H1 (cell line): ENCODE results near the gene NID1. TPM values are rescaled to one million over a fixed set of nuclear protein-coding genes. Genes with fewer than 3 reads are reported as not detected.

Experiments
- CTCF ChIA-PET: fragments of 300-600 bp; sonication (Branson Sonifier 250); formaldehyde crosslinking; loops from one replicate; lab custom pipeline; 2021; ENCODE audit not compliant: partially characterized antibody; lab: Charles Lee
- POLR2A ChIA-PET: fragments of 300-600 bp; sonication (Branson Sonifier 250); formaldehyde crosslinking; loops from one replicate; lab custom pipeline; 2021; ENCODE audit warnings: inconsistent platforms; ENCODE audit not compliant: partially characterized antibody; lab: Charles Lee
- DNase-seq, 2 experiments: peaks; one replicate each; pipeline versions ENCODE4 v3.0.0 to v3.0.0-alpha.2; 2010 to 2022; ENCODE audit warnings: low spot score in 2 of 2, low read depth in 1 of 2, mixed read lengths in 1 of 2
- FAIRE-seq: peaks from 2 replicates; lab custom pipeline; 2011; peaks lifted over from hg19 to GRCh38; lab: Jason Lieb, UNC
- H2AFZ ChIP-seq: 2 replicates; pipeline ENCODE4 v1.8.1; 2012; ENCODE audit warnings: low read length, inconsistent platforms
- H2AK5ac ChIP-seq: 2 replicates; pipeline ENCODE4 v1.6.1; 2013; ENCODE audit warnings: low read depth, low read length
- H2BK120ac ChIP-seq: replicated peaks from 2 replicates; pipeline ENCODE3; 2013; ENCODE audit warnings: low read depth, low read length, inconsistent platforms
- H2BK12ac ChIP-seq: 2 replicates; pipeline ENCODE4 v1.6.1; 2013; ENCODE audit warnings: low read depth, low read length
- H2BK15ac ChIP-seq: 2 replicates; pipeline ENCODE4 v1.6.1; 2013; ENCODE audit warnings: low read length
- H2BK20ac ChIP-seq: 2 replicates; pipeline ENCODE4 v1.6.1; 2013; ENCODE audit warnings: low read length
- H2BK5ac ChIP-seq: 2 replicates; pipeline ENCODE4 v1.6.1; 2013; ENCODE audit warnings: low read depth, low read length
- H3K14ac ChIP-seq: 2 replicates; pipeline ENCODE4 v1.6.1; 2013; ENCODE audit warnings: inconsistent platforms; ENCODE audit not compliant: insufficient read length
- H3K18ac ChIP-seq: 2 replicates; pipeline ENCODE4 v1.6.1; 2013; ENCODE audit warnings: low read length; ENCODE audit errors: extremely low read depth
- H3K23ac ChIP-seq: 2 replicates; pipeline ENCODE4 v1.6.1; 2013; ENCODE audit warnings: inconsistent platforms; ENCODE audit not compliant: insufficient read length
- H3K23me2 ChIP-seq: 2 replicates; pipeline ENCODE4 v1.6.1; 2013; ENCODE audit warnings: low read depth, low read length
- H3K27ac ChIP-seq: 2 replicates; pipeline ENCODE4 v1.6.1; 2011; ENCODE audit warnings: low read depth, low read length, inconsistent platforms
- H3K27me3 ChIP-seq, 4 experiments: replicated peaks in 1 of 4; 1 replicate in 1 of 4; 2 replicates in 3 of 4; pipeline versions ENCODE4 v1.6.1 to v1.8.1; 2011 to 2013; ENCODE audit warnings: low read length in 3 of 4, mild to moderate bottlenecking in 3 of 4, inconsistent platforms in 2 of 4, mixed read lengths in 2 of 4, moderate library complexity in 1 of 4; ENCODE audit not compliant: control insufficient read depth in 3 of 4, insufficient read depth in 3 of 4; ENCODE audit errors: extremely low read depth in 1 of 4
- H3K36me3 ChIP-seq, 4 experiments: 2 replicates each; pipeline versions ENCODE4 v1.6.1 to v1.8.1; 2011 to 2013; ENCODE audit warnings: mild to moderate bottlenecking in 4 of 4, low read length in 3 of 4, moderate library complexity in 2 of 4, control low read depth in 1 of 4, inconsistent platforms in 1 of 4; ENCODE audit not compliant: insufficient read depth in 4 of 4, control insufficient read depth in 2 of 4
- H3K4ac ChIP-seq: replicated peaks from 2 replicates; pipeline ENCODE3; 2013; ENCODE audit warnings: low read length, low read depth, mixed read lengths, inconsistent platforms; ENCODE audit not compliant: insufficient read length
- H3K4me1 ChIP-seq, 4 experiments: replicated peaks in 1 of 4; 1 replicate in 1 of 4; 2 replicates in 3 of 4; pipeline versions ENCODE4 v1.6.1 to v1.8.1; 2011 to 2013; ENCODE audit warnings: low read length in 3 of 4, inconsistent platforms in 2 of 4, mixed read lengths in 1 of 4; ENCODE audit not compliant: insufficient read depth in 4 of 4, control insufficient read depth in 3 of 4
- H3K4me2 ChIP-seq, 2 experiments: 2 replicates each; pipeline versions ENCODE4 v1.6.1 to v1.8.1; 2011 to 2013; ENCODE audit warnings: low read depth in 2 of 2, low read length in 2 of 2, control low read depth in 1 of 2, inconsistent platforms in 1 of 2, mild to moderate bottlenecking in 1 of 2; ENCODE audit not compliant: insufficient read depth in 1 of 2
- H3K4me3 ChIP-seq, 4 experiments: fragments of 200-600, 300-600 bp in 1 of 4; sonication (generic), shearing (Covaris generic), sonication (Bioruptor Twin) in 1 of 4; 2 replicates each; pipeline versions ENCODE4 v1.5.1 to v1.8.1; 2011 to 2016; ENCODE audit warnings: low read length in 4 of 4, low read depth in 3 of 4, control low read depth in 2 of 4, inconsistent platforms in 2 of 4, mild to moderate bottlenecking in 2 of 4, mixed read lengths in 1 of 4, moderate library complexity in 1 of 4; ENCODE audit not compliant: insufficient read depth in 2 of 4; ENCODE audit errors: extremely low read depth in 1 of 4
- H3K56ac ChIP-seq: replicated peaks from 2 replicates; pipeline ENCODE3; 2013; ENCODE audit warnings: low read depth, mild to moderate bottlenecking, mixed read lengths, low read length, inconsistent platforms; ENCODE audit not compliant: insufficient read length
- H3K79me1 ChIP-seq: 2 replicates; pipeline ENCODE4 v1.6.1; 2013; ENCODE audit warnings: low read depth, low read length, control low read depth
- H3K79me2 ChIP-seq, 2 experiments: 2 replicates each; pipeline versions ENCODE4 v1.6.1 to v1.8.1; 2012 to 2013; ENCODE audit warnings: low read length in 2 of 2, mild to moderate bottlenecking in 2 of 2, inconsistent platforms in 1 of 2; ENCODE audit not compliant: insufficient read depth in 2 of 2, control insufficient read depth in 1 of 2
- H3K9ac ChIP-seq, 4 experiments: replicated peaks in 1 of 4; 1 replicate in 1 of 4; 2 replicates in 3 of 4; pipeline versions ENCODE4 v1.6.1 to v1.8.1; 2011 to 2013; ENCODE audit warnings: low read depth in 3 of 4, low read length in 3 of 4, control low read depth in 2 of 4, mild to moderate bottlenecking in 2 of 4, moderate library complexity in 2 of 4, inconsistent platforms in 1 of 4; ENCODE audit errors: extremely low read depth in 1 of 4
- H3K9me3 ChIP-seq, 2 experiments: 2 replicates each; pipeline versions ENCODE4 v1.6.1 to v1.8.1; 2012 to 2013; ENCODE audit warnings: mild to moderate bottlenecking in 2 of 2, moderate library complexity in 2 of 2, control low read depth in 1 of 2, inconsistent platforms in 1 of 2, low read depth in 1 of 2, low read length in 1 of 2, mixed read lengths in 1 of 2; ENCODE audit not compliant: insufficient read depth in 2 of 2
- H4K20me1 ChIP-seq, 2 experiments: replicated peaks in 1 of 2; 2 replicates each; pipeline versions ENCODE3 to v1.8.1; 2011 to 2013; ENCODE audit warnings: inconsistent platforms in 2 of 2, low read length in 2 of 2, mild to moderate bottlenecking in 1 of 2; ENCODE audit not compliant: insufficient read depth in 2 of 2, control insufficient read depth in 1 of 2
- H4K5ac ChIP-seq: 2 replicates; pipeline ENCODE4 v1.6.1; 2013; ENCODE audit warnings: low read length, low read depth, mixed read lengths, inconsistent platforms; ENCODE audit not compliant: insufficient read length
- H4K8ac ChIP-seq: 2 replicates; pipeline ENCODE4 v1.8.0; 2013; ENCODE audit warnings: mild to moderate bottlenecking, moderate library complexity, low read length, inconsistent platforms; ENCODE audit not compliant: insufficient read depth; ENCODE audit errors: extremely low read depth
- H4K91ac ChIP-seq: replicated peaks from 2 replicates; pipeline ENCODE3; 2013; ENCODE audit warnings: low read length, mixed read lengths, inconsistent platforms; ENCODE audit not compliant: insufficient read length
- CREB1 ChIP-seq: IDR thresholded peaks from 2 replicates; pipeline ENCODE4 v1.6.1; 2012; ENCODE audit warnings: inconsistent platforms
- KDM1A ChIP-seq: fragments of 200-600, 300-600 bp; sonication (generic); IDR thresholded peaks from 2 replicates; pipeline ENCODE4 v1.7.1; 2016; ENCODE audit warnings: mild to moderate bottlenecking, low read length, borderline replicate concordance
- PHF8 ChIP-seq: fragments of 200-600 bp; sonication (generic); conservative IDR thresholded peaks from 2 replicates; pipeline ENCODE4 v1.7.1; 2012; ENCODE audit warnings: low read depth, mild to moderate bottlenecking, inconsistent platforms, low read length, moderate library complexity
- SRF ChIP-seq: IDR thresholded peaks from 2 replicates; pipeline ENCODE4 v1.6.1; 2011; ENCODE audit warnings: mild to moderate bottlenecking, low read depth, low read length, moderate library complexity
- USF2 ChIP-seq: IDR thresholded peaks from 2 replicates; pipeline ENCODE4 v1.6.1; 2011; ENCODE audit warnings: low read length, improper control_type of control experiment
- ZNF274 ChIP-seq: IDR thresholded peaks from 2 replicates; pipeline ENCODE4 v1.7.0; 2012; ENCODE audit warnings: low read length, borderline replicate concordance; ENCODE audit errors: extremely low read depth
- WGBS, 2 experiments: shearing (Covaris generic) in 1 of 2; methylation state at CpG; one replicate each; pipeline versions ENCODE4 v1.1.6 to v1.1.7; 2013 to 2015; ENCODE audit warnings: low lambda C conversion rate in 2 of 2, mixed read lengths in 2 of 2, inconsistent platforms in 1 of 2, low coverage in 1 of 2, missing lambda C conversion rate in 1 of 2; ENCODE audit not compliant: insufficient replicate concordance in 2 of 2, insufficient coverage in 1 of 2, insufficient read length in 1 of 2; ENCODE audit errors: extremely low coverage in 1 of 2, missing lambda C conversion rate in 1 of 2; 5-methylcytosine and 5-hydroxymethylcytosine counted together
- polyA plus RNA-seq, 7 experiments: library from polyadenylated mRNA; depleted of rRNA in 3 of 7; stranded (reverse) in 5 of 7; unstranded in 2 of 7; fragments of >200 nt in 5 of 7; fragments of 200-250 nt in 2 of 7; gene quantifications; 1 replicate in 5 of 7; 2 replicates in 1 of 7; 4 replicates in 1 of 7; pipeline versions ENCODE4 v1.2.1 to v1.2.3, GENCODE V29; 2011 to 2013; ENCODE audit warnings: missing spikeins in 2 of 7, mixed read lengths in 2 of 7
- total RNA-seq: library from RNA; stranded (reverse); fragmentation: NEBNext Ultra II Directional; extraction: Animal tissue kit (Norgen Biotek cat#: 25700); gene quantifications from 2 replicates; pipeline ENCODE4 v1.2.1, GENCODE V29; 2021
- TF ChIP-seq, protein P1 (sequence below), 3 experiments: IDR thresholded peaks; 1 replicate in 2 of 3; 2 replicates in 1 of 3; pipeline versions ENCODE4 v1.5.1 to v1.6.1; 2011; ENCODE audit warnings: low read length in 3 of 3, mild to moderate bottlenecking in 3 of 3, inconsistent platforms in 2 of 3, low read depth in 1 of 3, moderate library complexity in 1 of 3; ENCODE audit not compliant: insufficient read depth in 1 of 3; ENCODE audit errors: control extremely low read depth in 1 of 3

The NID1 gene
- total and polyA plus RNA-seq, 2 of the 8 experiments (the other 6 are each of a cell fraction or from before 2014, with no cell fraction given), result 20.9 to 25.4 TPM

- Histone ChIP-seq H4K91ac (no peak overlapping the region), H2BK20ac (no peak overlapping the region), H3K18ac (no peak overlapping the region), H3K27me3 (no peaks in the 10 kb centered on the region), H3K14ac (no peak overlapping the region), H3K36me3 (no peaks in the 10 kb centered on the region), H4K8ac (no peak overlapping the region), H3K56ac (no peak overlapping the region), H3K4me3 (no peak overlapping the region), H2BK15ac (no peak overlapping the region), H3K4me1 (no peaks in the 10 kb centered on the region), H3K23ac (no peak overlapping the region), H2BK12ac (no peak overlapping the region), H2BK120ac (no peak overlapping the region), H3K27ac (no peak overlapping the region), H4K5ac (no peak overlapping the region), H3K9me3 (no peaks in the 10 kb centered on the region), H2BK5ac (no peak overlapping the region), H3K79me2 (no peaks in the 10 kb centered on the region), H2AFZ (no peak overlapping the region), H3K4ac (no peak overlapping the region), H4K20me1 (peaks cover 0 to 5% of the 10 kb centered on the region in 2 experiments), H3K79me1 (no peaks in the 10 kb centered on the region), H3K23me2 (peaks cover 7% of the 10 kb centered on the region; the same call in 1 of the 2 replicates), H2AK5ac (no peak overlapping the region), H3K9ac (no peak overlapping the region), H3K4me2 (no peak overlapping the region)
- FAIRE-seq (no peak), DNase-seq (no peak)
- TF ChIP-seq PHF8, result no peak
- TF ChIP-seq, protein P1, sequence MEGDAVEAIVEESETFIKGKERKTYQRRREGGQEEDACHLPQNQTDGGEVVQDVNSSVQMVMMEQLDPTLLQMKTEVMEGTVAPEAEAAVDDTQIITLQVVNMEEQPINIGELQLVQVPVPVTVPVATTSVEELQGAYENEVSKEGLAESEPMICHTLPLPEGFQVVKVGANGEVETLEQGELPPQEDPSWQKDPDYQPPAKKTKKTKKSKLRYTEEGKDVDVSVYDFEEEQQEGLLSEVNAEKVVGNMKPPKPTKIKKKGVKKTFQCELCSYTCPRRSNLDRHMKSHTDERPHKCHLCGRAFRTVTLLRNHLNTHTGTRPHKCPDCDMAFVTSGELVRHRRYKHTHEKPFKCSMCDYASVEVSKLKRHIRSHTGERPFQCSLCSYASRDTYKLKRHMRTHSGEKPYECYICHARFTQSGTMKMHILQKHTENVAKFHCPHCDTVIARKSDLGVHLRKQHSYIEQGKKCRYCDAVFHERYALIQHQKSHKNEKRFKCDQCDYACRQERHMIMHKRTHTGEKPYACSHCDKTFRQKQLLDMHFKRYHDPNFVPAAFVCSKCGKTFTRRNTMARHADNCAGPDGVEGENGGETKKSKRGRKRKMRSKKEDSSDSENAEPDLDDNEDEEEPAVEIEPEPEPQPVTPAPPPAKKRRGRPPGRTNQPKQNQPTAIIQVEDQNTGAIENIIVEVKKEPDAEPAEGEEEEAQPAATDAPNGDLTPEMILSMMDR (IDR thresholded peaks at IDR 0.05; ENCODE audit: control extremely low read depth in 1 of 3, insufficient read depth in 1 of 3, low read depth in 1 of 3, low read length in 3 of 3), result no peak
- TF ChIP-seq USF2, result no peak
- no peak for TF ChIP-seq SRF
- TF ChIP-seq KDM1A, result peak; percentile 76; the same call in 1 of the 2 replicates
- TF ChIP-seq CREB1, result no peak
- TF ChIP-seq ZNF274, result no peak
- POLR2A ChIA-PET, result no interaction called here
- 89% methylated on average over 3 of the region's 3 CpGs; no CpG with 5 or more reads in 1 of the 2 experiments for WGBS, 2 experiments
- CTCF ChIA-PET, result interaction anchor here (0.6 kb wide), 1 partner anchor 1301 kb away, joined by 3 read pairs; no protein-coding TSS in a partner anchor
Measured at GRCh38 chr1:236084386-236084730, 19.5 kb upstream of the NID1 start.
